Measurements from ENCODE around the gene ZBTB2.

DNA sequence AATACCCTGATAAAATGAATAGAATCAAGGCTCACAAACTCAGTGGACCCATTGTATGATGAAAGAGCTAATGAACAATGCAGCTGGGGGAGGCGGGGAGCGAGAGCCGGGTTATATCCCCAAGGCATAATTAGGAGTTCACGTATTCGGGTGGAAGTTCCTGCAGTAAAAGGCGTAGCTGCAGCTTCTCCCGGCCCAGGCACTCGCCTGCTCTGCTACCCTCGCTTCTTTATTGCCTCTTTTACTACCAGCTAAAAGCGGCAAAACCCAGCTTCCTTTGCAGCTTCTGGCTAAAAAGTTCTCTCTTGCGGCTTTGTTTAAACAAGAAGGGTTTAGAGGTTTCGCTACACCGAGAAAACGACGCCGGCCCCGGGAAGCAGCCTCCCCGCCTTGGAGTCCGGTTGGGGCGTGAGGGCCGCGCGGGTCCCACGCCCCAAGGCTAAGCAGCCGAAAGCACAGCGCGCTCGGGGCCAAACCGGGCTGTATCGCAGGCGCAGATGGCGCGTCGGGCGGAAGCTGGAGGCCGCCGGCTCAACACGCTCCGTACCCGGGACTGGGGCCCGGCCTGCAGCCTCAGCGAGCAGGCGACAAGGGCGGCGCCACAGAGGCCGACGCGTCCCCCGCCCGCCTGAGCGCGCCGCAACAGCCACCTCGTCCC lies 1.6 kb downstream of the ZBTB2 start:
- TF ChIP-seq, protein P1, sequence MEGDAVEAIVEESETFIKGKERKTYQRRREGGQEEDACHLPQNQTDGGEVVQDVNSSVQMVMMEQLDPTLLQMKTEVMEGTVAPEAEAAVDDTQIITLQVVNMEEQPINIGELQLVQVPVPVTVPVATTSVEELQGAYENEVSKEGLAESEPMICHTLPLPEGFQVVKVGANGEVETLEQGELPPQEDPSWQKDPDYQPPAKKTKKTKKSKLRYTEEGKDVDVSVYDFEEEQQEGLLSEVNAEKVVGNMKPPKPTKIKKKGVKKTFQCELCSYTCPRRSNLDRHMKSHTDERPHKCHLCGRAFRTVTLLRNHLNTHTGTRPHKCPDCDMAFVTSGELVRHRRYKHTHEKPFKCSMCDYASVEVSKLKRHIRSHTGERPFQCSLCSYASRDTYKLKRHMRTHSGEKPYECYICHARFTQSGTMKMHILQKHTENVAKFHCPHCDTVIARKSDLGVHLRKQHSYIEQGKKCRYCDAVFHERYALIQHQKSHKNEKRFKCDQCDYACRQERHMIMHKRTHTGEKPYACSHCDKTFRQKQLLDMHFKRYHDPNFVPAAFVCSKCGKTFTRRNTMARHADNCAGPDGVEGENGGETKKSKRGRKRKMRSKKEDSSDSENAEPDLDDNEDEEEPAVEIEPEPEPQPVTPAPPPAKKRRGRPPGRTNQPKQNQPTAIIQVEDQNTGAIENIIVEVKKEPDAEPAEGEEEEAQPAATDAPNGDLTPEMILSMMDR (IDR thresholded peaks at IDR 0.05; ENCODE audit: poor library complexity) = no peak
- TF ChIP-seq EZH2 (IDR thresholded peaks at IDR 0.05; ENCODE audit: borderline replicate concordance) (no peak), EZH2phosphoT487 (IDR thresholded peaks at IDR 0.05; ENCODE audit: low read depth, severe bottlenecking, unreplicated experiment) (no peak)

Measured in hepatocyte (in vitro differentiated cells).